AG04450 (cell line): ENCODE measurements around the gene PTPRZ1. TPM values are rescaled to one million over a fixed set of nuclear protein-coding genes. Genes with fewer than 3 reads are reported as not detected.
A peak's percentile ranks its signal among the peaks of the same experiment; 100 is the strongest.

Source experiments
- CTCF ChIA-PET: fragments of 300-600, 350-600 bp; formaldehyde crosslinking; extraction: SDS; loops from one replicate; lab custom pipeline; 2022; ENCODE audit warnings: antibody characterized with exemption, inconsistent platforms; lab: Charles Lee
- POLR2A ChIA-PET: fragments of 350-600 bp; formaldehyde crosslinking; extraction: SDS; loops from one replicate; lab custom pipeline; 2021; ENCODE audit warnings: antibody characterized with exemption, inconsistent platforms; lab: Yijun Ruan, JAX
- DNase-seq: peaks from one replicate; pipeline ENCODE4 v3.0.0-alpha.2; 2011; ENCODE audit warnings: low read depth, low spot score
- H3K27ac ChIP-seq: one replicate; pipeline ENCODE4 v1.5.1; 2012; ENCODE audit warnings: low read depth, low read length, control low read depth
- H3K27me3 ChIP-seq: one replicate; pipeline ENCODE4 v1.6.0; 2012; ENCODE audit warnings: low read length; ENCODE audit not compliant: control insufficient read depth, insufficient read depth
- H3K4me3 ChIP-seq: 2 replicates; pipeline ENCODE4 v1.5.1; 2011; ENCODE audit warnings: mild to moderate bottlenecking, low read depth, low read length, control low read depth
- H3K9me3 ChIP-seq: 2 replicates; pipeline ENCODE4 v1.5.1; 2012; ENCODE audit warnings: low read length; ENCODE audit not compliant: control insufficient read depth, insufficient read depth
- CTCF ChIP-seq: IDR thresholded peaks from 2 replicates; pipeline ENCODE4 v1.5.1; 2011; ENCODE audit warnings: low read depth, low read length, control low read depth, inconsistent platforms
- polyA plus RNA-seq: library from polyadenylated mRNA; depleted of rRNA; stranded (reverse); fragments of >200 nt; gene quantifications from 2 replicates; pipeline ENCODE4 v1.2.3, GENCODE V29; 2011

PTPRZ1 gene
- polyA plus RNA-seq, 1 experiment: not detected

DNA sequence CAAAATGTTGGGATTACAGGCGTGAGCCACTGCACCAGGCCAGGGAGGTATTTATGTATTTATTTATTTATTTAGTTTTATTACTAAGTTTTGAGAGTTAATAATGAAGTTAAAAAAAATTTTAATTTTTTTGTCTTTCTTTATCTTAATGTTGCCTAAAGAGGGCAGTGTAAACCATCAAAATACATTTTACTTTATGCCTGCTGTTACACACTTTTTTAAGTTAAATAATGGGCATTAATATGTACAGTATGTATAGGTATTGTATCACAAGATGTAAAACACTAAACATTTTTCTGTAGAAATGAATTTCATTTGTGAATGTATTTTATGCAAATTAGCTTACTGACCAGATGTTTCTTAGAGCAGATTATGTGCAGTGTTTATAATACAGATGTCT, 141.7 kb downstream of the PTPRZ1 start:
- POLR2A ChIA-PET: no interaction called here
- 0 out of 2 replicates have a peak, but pooled peaks have one; percentile 19 for TF ChIP-seq CTCF
- H3K27ac ChIP-seq: no peak overlapping the region
- no peaks in the 10 kb centered on the region for H3K9me3 ChIP-seq
- DNase-seq: no peak
- H3K27me3 ChIP-seq: no peaks in the 10 kb centered on the region
- CTCF ChIA-PET: interaction anchor here (0.5 to 2.5 kb wide), 5 partner anchors 17 to 518 kb away, joined by 3 to 18 read pairs (median 5); no protein-coding TSS in a partner anchor
- no peak overlapping the region for H3K4me3 ChIP-seq

DNA sequence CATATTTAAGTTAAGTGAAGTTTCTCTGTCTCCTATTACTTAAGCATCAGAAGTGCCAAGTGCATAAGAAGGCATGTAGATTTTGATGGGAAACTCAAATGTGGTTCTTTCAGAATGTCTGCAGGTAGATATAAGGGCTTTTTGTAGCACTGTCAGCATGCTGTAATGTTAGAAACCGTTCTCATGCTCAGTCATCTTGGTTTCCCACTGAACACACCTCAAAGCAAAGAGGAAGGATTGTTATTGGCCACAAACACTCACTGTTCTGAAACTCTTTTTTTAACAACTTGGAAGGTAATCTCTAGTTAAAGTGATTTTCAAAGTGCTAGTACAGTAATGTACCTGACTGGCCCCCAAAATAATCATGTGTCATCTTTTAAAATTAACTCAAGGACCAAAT, 145.1 kb downstream of the PTPRZ1 start:
- POLR2A ChIA-PET: no interaction called here
- Histone ChIP-seq H3K4me3 (no peak overlapping the region), H3K27ac (no peak overlapping the region), H3K27me3 (no peaks in the 10 kb centered on the region), H3K9me3 (no peaks in the 10 kb centered on the region)
- no peak for DNase-seq
- TF ChIP-seq CTCF: no peak
- CTCF ChIA-PET: no interaction called here

- CTCF ChIA-PET: no interaction called here
- no peaks in the 10 kb centered on the region for H3K9me3 ChIP-seq
These were observed 154.1 kb downstream of the PTPRZ1 start for GRCh38 chr7:122027058-122027457.

GRCh38 chr7:122033641-122034040, 160.7 kb downstream of the PTPRZ1 start:
- POLR2A ChIA-PET: no interaction called here
- H3K4me3 ChIP-seq: no peak overlapping the region
- H3K9me3 ChIP-seq: no peaks in the 10 kb centered on the region
- no peak overlapping the region for H3K27ac ChIP-seq
- CTCF ChIA-PET: interaction anchor here (1.3 to 1.5 kb wide), 2 partner anchors 37 to 39 kb away, joined by 3 to 9 read pairs; no protein-coding TSS in a partner anchor
- DNase-seq: no peak
- H3K27me3 ChIP-seq: no peaks in the 10 kb centered on the region
- no peak for TF ChIP-seq CTCF

More at GRCh38 chr7:122027058-122027457, 154.1 kb downstream of the PTPRZ1 start:
- DNase-seq: no peak
- H3K27me3 ChIP-seq: no peaks in the 10 kb centered on the region
- no peak overlapping the region for H3K4me3 ChIP-seq
- H3K27ac ChIP-seq: no peak overlapping the region
- POLR2A ChIA-PET: no interaction called here
- no peak for TF ChIP-seq CTCF

GRCh38 chr7:122035876-122036275, 162.9 kb downstream of the PTPRZ1 start:
- DNase-seq: no peak
- POLR2A ChIA-PET: no interaction called here
- no peaks in the 10 kb centered on the region for H3K9me3 ChIP-seq
- no peak overlapping the region for H3K4me3 ChIP-seq
- TF ChIP-seq CTCF: no peak
- no peaks in the 10 kb centered on the region for H3K27me3 ChIP-seq
- H3K27ac ChIP-seq: no peak overlapping the region
- CTCF ChIA-PET: no interaction called here
